ENCODE measurements around the gene AHCY. TPM values are rescaled to one million over a fixed set of nuclear protein-coding genes. Genes with fewer than 3 reads are reported as not detected.

The AHCY gene
- total RNA-seq, 4 donors from 2014 or later: 109 to 138 (median 124) TPM

GRCh38 chr20:34251619-34252018, 51.5 kb downstream of the AHCY start:
- intact Hi-C loops (cut with DNase I): no loop called here
- Histone ChIP-seq H3K27ac (no peak overlapping the region), H3K9me3 (no peaks in the 10 kb centered on the region), H3K36me3 (no peaks in the 10 kb centered on the region), H3K27me3 (no peaks in the 10 kb centered on the region), H3K4me1 (no peaks in the 10 kb centered on the region), H3K4me3 (replicated peaks in 1 of 3) (no peak overlapping the region)
- TF ChIP-seq, protein P1, sequence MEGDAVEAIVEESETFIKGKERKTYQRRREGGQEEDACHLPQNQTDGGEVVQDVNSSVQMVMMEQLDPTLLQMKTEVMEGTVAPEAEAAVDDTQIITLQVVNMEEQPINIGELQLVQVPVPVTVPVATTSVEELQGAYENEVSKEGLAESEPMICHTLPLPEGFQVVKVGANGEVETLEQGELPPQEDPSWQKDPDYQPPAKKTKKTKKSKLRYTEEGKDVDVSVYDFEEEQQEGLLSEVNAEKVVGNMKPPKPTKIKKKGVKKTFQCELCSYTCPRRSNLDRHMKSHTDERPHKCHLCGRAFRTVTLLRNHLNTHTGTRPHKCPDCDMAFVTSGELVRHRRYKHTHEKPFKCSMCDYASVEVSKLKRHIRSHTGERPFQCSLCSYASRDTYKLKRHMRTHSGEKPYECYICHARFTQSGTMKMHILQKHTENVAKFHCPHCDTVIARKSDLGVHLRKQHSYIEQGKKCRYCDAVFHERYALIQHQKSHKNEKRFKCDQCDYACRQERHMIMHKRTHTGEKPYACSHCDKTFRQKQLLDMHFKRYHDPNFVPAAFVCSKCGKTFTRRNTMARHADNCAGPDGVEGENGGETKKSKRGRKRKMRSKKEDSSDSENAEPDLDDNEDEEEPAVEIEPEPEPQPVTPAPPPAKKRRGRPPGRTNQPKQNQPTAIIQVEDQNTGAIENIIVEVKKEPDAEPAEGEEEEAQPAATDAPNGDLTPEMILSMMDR (IDR thresholded peaks at IDR 0.05): no peak
- TF ChIP-seq POLR2A (IDR thresholded peaks at IDR 0.05): no peak
- no peak for DNase-seq
- 95 to 96% methylated on average over 2 of the region's 2 CpGs for WGBS, 2 donors

DNA sequence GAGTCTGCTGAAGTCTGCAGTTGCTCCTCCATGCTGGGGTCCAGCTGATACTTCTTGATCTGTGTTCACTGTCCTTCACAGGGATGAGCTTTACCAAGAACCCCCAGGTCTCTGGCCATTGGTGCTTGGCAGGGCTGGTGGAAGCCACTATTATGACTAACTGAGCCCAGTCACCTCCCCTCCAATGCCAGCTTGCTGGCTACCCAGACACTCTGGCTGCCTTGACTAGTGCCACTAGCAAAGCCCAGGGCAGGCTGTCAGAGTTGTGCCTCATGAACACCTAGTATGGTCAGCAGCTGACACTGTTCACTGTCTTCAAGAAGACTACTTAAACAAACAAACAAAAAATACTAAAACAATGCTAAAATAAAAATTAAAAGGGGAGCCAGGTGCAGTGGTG, 53.1 kb downstream of the AHCY start:
- Histone ChIP-seq H3K36me3 (no peaks in the 10 kb centered on the region), H3K27me3 (no peaks in the 10 kb centered on the region), H3K27ac (no peak overlapping the region), H3K9me3 (no peaks in the 10 kb centered on the region), H3K4me3 (replicated peaks in 1 of 3) (no peak overlapping the region), H3K4me1 (no peaks in the 10 kb centered on the region)
- intact Hi-C loops (cut with DNase I): no loop called here
- no peak for DNase-seq
- TF ChIP-seq POLR2A (IDR thresholded peaks at IDR 0.05): no peak
- TF ChIP-seq, protein P1 (IDR thresholded peaks at IDR 0.05): no peak

DNA sequence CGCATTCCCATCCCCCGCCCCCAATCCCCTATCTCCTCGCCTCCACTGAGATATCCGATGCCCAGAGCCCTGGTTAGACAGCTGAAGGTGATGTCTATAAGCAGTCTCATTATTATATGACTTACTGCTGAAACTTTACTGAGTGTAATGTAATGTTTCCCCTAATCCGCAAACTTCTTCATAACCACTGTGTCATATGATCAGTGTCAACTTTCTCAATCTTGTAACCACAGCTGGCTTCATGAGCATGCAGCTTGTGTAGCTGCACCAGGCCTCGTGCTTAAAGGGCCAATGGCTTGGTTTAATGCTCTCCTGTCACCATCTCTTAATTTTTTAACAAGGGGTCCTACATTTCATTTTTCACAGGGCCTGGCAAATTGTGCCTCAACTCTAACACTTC, 53.9 kb downstream of the AHCY start:
- H3K4me3 ChIP-seq (replicated peaks in 1 of 3): no peak overlapping the region
- H3K36me3 ChIP-seq: no peaks in the 10 kb centered on the region
- no peaks in the 10 kb centered on the region for H3K27me3 ChIP-seq
- H3K9me3 ChIP-seq: no peaks in the 10 kb centered on the region
- TF ChIP-seq POLR2A (IDR thresholded peaks at IDR 0.05): no peak
- TF ChIP-seq, protein P1 (IDR thresholded peaks at IDR 0.05): no peak
- H3K4me1 ChIP-seq: no peaks in the 10 kb centered on the region
- 84 to 89% methylated on average over 6 of the region's 6 CpGs for WGBS, 2 donors
- intact Hi-C loops (cut with DNase I): no loop called here
- no peak for DNase-seq
- no peak overlapping the region for H3K27ac ChIP-seq

DNA sequence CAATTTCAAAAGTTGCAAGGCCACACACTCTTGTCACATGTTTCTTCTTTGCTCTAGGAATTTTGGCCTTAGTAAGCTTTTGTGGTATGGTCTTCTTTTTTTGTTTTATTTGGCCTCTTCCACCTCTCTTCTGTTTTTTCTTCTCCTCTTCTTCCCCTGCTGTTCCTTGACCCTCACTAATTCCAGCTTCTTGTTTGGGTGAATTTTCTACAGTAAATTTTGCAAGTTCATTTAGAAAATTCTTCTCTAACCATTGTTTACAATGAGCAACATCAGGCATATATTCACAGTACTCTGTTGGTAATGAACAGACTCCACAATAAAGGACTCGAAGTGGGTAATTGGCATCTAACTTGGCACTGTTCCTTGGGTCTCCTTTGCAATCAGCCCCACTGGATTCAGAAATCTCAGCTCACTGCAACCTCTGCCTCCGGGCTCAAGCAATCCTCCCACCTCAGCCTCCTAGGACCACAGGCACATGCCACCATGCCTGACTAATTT, 57.0 kb downstream of the AHCY start:
- H3K27me3 ChIP-seq: no peaks in the 10 kb centered on the region
- DNase-seq: no peak
- no peaks in the 10 kb centered on the region for H3K9me3 ChIP-seq
- no peak overlapping the region for H3K4me3 ChIP-seq (replicated peaks in 1 of 3)
- WGBS, 2 donors: 86 to 95% methylated on average over 2 of the region's 2 CpGs
- TF ChIP-seq POLR2A (IDR thresholded peaks at IDR 0.05): no peak
- TF ChIP-seq, protein P1 (IDR thresholded peaks at IDR 0.05): no peak
- peaks cover 4 to 20% of the 10 kb centered on the region in 2 donors for H3K4me1 ChIP-seq
- H3K27ac ChIP-seq: no peak overlapping the region
- intact Hi-C loops (cut with DNase I): no loop called here
- no peaks in the 10 kb centered on the region for H3K36me3 ChIP-seq

GRCh38 chr20:34243377-34243776, 59.8 kb downstream of the AHCY start:
- intact Hi-C loops (cut with DNase I): no loop called here
- TF ChIP-seq, protein P1 (IDR thresholded peaks at IDR 0.05): no peak
- TF ChIP-seq POLR2A (IDR thresholded peaks at IDR 0.05): no peak
- 94% methylated on average over 3 of the region's 3 CpGs for WGBS, 2 donors
- H3K4me3 ChIP-seq (replicated peaks in 1 of 3): no peak overlapping the region
- no peaks in the 10 kb centered on the region for H3K9me3 ChIP-seq
- no peaks in the 10 kb centered on the region for H3K36me3 ChIP-seq
- no peaks in the 10 kb centered on the region for H3K27me3 ChIP-seq
- DNase-seq: no peak
- peaks cover 4 to 23% of the 10 kb centered on the region in 2 donors for H3K4me1 ChIP-seq
- no peak overlapping the region for H3K27ac ChIP-seq

Data from thyroid gland (tissue), 4 donors.